GM11168 (cell line): Measurements from ENCODE around the gene ING3.
"Not testable (repeated sequence)": the region's sequence is repeated elsewhere in the genome, so short reads cannot be mapped to it uniquely, and the experiment has no call there.

Experiments
- in situ Hi-C: fragments of 300-500 bp; cut with MboI; formaldehyde crosslinking; loops from one replicate; pipeline ENCODE4 v1.12.0; 2022; ENCODE audit warnings: low sequenced_read_pairs; ENCODE audit not compliant: unreplicated experiment

ING3 gene

DNA sequence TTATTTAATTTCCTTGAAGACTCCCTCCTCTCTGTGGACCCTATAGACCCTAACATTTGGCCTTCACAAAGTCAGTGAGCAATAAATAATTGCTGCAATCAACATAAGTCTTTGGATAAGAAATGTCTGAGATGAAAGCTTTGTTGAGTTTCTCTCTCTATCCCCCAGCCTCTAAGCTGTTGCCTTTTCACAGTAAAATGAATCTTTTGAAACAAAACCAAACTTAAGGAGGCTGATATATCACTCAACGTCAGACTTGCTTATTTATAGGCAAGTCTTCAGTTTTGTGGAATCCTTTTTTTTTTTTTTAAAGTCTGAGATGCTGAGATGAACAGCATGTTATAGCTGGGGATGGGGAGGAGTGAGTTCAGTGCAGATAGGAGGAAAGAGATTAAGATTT lies 47.9 kb downstream of the ING3 start:
- in situ Hi-C loops = loop anchor here (10.0 to 25.0 kb wide), 3 partner anchors 76 to 539 kb away; no protein-coding TSS in a partner anchor

GRCh38 chr7:120998996-120999565 lies 48.5 kb downstream of the ING3 start:
- in situ Hi-C loops = loop anchor here (10.0 to 25.0 kb wide), 3 partner anchors 76 to 538 kb away; no protein-coding TSS in a partner anchor

- in situ Hi-C loops = no loop called here
Measured at GRCh38 chr7:121000081-121000983, 49.8 kb downstream of the ING3 start.

- in situ Hi-C loops = no loop called here
Measured at GRCh38 chr7:121001234-121001906, 50.8 kb downstream of the ING3 start.

DNA sequence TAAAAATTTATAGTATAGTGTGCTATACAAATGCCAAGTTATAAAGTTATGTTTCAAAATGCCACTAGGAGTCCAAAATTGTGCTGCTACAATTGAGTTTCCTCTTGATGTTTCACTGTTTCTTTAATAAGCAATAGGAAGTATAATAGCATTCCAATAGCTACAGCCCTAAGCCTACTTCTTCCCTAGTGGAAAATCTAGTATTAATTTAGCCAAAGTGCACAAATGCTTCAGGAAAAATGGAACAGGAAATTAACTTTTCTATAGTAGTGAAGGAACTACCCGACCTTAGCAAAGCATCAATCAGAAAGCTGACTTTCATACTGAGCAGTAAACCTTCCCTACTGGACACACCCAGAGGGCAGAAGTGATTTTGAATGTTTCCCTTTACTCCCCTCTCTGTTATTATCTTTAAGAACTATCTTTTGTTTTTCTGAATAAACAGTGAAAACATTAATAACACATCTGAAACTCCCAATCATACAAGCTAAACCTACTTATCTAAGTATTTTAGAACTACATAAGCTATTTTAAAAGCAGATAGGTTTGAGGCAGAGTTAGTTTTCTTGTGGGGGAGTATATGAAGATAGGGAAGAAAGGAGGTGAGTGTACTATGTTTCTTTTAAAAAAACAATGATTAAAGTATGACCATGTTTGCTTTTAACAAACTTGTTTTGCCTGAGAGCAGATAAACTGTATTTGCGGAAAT lies 51.6 kb downstream of the ING3 start:
- in situ Hi-C loops = no loop called here

GRCh38 chr7:121002757-121003200 lies 52.2 kb downstream of the ING3 start:
- in situ Hi-C loops = no loop called here

GRCh38 chr7:121003986-121004685 lies 53.6 kb downstream of the ING3 start:
- in situ Hi-C loops = no loop called here

- in situ Hi-C loops = not testable (repeated sequence)
Measured at GRCh38 chr7:121005058-121005457, 54.5 kb downstream of the ING3 start.

DNA sequence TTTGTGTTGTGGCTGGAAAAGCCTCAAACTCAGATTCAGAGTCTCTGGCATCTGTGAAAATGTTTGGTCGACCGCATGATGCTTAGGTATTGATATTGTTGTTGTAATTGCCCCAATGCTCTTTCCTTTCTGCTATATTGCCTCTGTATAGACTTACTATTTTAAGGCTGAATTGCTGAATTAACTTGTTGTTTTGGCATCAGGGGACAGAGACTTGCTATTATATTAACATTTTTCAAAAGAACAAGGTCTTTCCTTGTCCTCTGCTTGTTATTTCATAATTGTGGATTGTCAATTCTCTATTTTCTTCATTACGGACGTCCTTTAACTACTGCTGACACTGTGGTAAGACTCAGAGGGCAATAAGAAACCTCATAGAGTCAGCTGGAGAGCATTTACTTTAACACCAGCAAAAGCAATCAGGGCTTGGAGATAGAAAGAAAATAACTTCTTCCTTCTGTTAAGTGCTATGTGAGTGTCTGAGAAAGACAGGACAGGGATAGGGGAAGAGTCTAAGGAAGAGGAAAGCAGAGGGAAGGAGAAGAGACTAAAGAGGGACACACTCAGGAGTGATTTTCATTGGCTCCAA lies 55.5 kb downstream of the ING3 start:
- in situ Hi-C loops = no loop called here

DNA sequence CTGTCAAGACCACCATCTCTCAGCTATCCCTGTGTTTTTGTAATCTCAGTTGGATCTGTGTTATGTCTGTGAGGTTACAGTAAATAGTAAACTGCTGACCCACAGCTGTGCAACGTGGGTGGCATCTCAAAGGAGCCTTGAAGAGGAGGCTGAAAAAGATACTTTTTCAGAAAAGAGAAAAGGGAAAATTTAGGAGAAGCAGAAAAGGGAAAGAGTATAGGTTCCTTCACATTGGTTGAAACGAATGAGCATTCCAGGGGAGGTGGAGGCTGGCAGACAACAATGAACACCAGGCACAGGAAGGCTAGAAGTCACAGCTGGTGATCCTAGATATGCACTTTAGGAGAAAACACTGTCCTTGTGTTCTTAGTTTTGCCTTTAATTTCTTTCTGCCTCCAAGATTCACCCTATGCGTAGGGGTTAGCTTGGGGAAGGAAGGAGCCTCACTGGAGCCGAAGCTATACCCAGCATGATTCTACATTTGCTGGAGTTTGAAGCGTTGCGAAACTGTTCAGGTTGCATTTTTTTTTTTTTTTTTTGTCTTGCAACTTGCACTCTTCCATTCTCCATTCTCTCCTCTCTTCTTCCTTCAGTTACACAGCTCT lies 56.2 kb downstream of the ING3 start:
- in situ Hi-C loops = no loop called here

DNA sequence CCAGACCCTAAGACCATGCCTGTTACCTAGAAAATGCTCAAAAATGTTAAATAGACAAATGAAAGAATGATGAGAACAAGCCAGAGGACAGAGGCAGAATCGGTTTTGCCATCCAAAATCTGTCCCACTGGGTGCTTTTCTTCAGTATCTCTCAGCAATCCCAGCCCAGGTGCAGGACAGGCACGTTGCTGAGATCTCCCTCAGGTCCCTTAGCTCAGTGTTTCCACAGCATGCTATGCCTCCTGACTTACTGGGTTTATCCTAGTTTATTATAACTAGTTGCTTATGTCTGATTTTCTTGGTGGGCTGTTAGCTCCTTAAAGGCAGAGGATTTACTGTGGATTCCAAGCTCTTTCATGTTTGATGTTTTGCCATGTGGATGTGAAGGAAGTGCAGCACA lies 58.2 kb downstream of the ING3 start:
- in situ Hi-C loops = no loop called here

DNA sequence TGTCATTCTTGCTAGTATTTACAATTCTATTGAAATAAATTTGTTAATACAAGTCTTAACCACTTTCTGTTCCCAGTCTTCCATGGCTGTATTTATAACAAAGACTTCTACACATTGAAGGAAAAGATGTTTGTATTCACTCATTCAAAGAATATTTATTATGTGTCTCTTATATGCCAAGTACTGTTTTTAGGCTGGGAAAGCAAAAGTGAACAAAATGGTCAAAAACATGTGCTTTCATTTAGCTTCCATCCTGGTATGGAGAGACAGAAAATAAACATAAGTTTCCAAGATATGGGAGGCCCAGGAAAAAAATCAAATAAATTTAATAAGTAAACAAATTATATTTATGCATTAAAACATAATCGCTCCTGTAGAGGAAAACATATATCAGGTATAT lies 60.8 kb downstream of the ING3 start:
- in situ Hi-C loops = no loop called here

DNA sequence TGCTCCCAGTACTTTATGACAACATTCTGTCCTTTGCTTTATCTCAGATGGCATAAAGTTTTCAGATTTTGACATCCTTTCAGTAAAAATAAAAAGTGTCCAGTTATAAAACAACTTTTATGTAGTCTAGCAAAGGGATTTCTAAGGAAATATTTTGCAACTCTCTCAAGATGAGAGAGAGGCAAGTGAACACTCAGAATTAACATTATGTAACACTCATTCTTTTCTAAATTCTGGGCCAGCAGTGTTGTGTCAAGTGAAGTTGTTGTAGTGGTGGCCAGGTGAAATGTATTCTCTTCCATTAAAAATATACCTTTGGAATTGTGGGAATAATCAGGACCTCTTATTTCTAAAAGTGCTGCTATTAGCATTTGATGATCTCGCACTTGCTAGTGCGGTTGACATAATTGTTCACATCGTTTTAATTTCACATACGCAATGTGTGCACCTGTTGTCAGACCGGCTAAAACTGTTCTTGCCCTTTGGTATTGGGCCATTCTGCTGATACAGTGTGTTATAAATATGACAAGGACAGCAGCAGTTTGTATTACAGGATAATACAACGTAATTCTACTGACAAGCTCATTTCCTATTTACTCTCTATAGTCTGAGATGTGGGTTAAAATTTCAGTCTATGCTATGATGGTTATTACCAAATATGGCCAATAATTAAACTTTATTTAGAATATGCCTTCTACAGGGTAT lies 61.7 kb downstream of the ING3 start:
- in situ Hi-C loops = no loop called here

DNA sequence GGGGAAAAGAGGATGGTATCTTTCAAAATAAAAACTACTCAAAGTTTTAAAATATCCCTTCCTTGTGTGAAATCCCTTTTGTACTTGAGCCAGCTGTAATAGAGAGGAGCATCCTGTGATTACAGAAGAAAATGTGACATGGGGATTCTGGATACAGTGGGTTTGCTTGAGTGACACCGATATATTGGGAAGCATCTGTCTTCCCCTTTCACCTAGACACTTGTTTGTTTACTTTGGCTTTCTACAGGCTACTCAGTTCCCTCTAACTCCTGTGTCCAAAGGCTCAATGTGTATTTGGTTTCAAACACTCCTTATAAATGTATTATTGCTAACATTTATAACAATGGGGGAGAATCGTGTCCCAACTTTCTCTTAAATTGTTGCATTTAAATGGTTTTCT lies 62.3 kb downstream of the ING3 start:
- in situ Hi-C loops = no loop called here

- in situ Hi-C loops = no loop called here
Measured at GRCh38 chr7:121015560-121015959, 65.0 kb downstream of the ING3 start.

- in situ Hi-C loops = no loop called here
Measured at GRCh38 chr7:121016966-121017365, 66.4 kb downstream of the ING3 start.

DNA sequence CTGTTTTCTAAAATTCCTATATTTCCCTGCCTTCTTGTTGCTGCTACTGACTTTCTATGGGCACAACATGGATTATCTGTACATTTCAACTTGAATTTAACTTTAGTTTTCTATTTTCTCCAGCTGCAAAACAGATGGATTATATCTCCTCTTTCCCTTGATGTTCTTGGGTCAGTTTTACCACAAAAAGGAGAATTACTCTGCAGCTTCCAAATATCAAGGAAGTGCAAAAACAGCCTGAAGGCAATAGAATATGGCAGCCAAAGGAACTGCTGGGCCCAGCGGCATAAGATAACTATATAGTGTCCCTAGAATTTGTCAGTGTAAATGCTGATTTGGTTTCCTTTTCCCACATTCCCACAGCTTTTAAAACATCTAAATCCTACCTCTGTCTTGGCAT lies 67.0 kb downstream of the ING3 start:
- in situ Hi-C loops = no loop called here

- in situ Hi-C loops = no loop called here
Measured at GRCh38 chr7:121019018-121019417, 68.4 kb downstream of the ING3 start.
